ENCODE measurements around the gene OLA1. TPM values are rescaled to one million over a fixed set of nuclear protein-coding genes. Genes with fewer than 3 reads are reported as not detected.

Gene OLA1
- polyA plus RNA-seq, 3 donors, result 24.9 to 72.3 (median 71.9) TPM

DNA sequence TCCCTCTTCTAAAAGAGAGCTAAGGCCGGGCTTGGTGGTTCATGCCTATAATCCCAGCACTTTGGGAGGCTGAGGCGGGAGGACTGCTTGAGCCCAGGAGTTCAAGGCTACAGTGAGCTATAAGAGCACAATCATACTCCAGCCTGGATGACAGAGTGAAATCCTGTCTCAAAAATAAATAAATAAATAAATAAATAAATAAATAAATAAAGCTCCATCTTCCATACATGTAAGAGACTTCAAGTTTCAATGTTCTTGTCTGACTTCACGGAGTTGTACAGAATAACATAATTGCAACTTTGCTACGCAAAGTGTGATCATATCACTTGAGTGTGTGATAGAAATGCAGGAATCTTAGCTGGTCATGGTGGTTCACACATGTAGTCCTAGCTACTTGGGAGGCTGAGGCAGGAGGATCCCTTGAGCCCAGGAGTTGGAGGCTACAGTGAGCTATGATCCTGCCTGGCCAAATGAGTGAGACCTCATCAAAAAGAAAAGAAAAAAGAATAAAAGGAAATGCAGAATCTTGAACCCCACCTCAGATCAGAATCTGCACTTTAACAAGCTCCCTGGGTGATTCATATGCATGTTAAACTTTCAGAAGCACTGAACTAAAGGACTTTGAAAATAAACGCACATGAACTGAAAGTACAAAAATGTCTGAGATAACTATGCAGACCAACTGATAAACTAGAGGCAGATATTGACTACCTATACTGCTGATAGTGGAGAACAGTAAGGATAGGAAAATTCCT, 159.4 kb downstream of the OLA1 start:
- peaks cover 9% of the 10 kb centered on the region in 2 donors for H3K36me3 Mint-ChIP-seq
- H3K27me3 Mint-ChIP-seq (ENCODE audit: low read depth in 3 of 3), result peaks cover 0 to 3% (median 0%) of the 10 kb centered on the region in 3 donors
- no peak overlapping the region for H3K4me3 Mint-ChIP-seq
- Histone ChIP-seq H3K36me3 (replicated peaks in 1 of 2; ENCODE audit: control insufficient read depth in 1 of 2, insufficient read depth in 2 of 2, low read length in 2 of 2) (no peaks in the 10 kb centered on the region), H3K9ac (ENCODE audit: insufficient read depth, low read length, poor library complexity, severe bottlenecking) (no peak overlapping the region), H2AFZ (ENCODE audit: insufficient read depth, low read depth, low read length, poor library complexity, severe bottlenecking) (no peak overlapping the region), H3K27ac (ENCODE audit: low read depth in 1 of 2, low read length in 2 of 2) (no peak overlapping the region), H3K4me1 (ENCODE audit: control insufficient read depth in 1 of 2, insufficient read depth in 2 of 2, low read length in 2 of 2) (no peaks in the 10 kb centered on the region), H3K9me3 (replicated peaks in 1 of 2; ENCODE audit: control insufficient read depth in 1 of 2, insufficient read depth in 1 of 2, low read length in 2 of 2) (no peaks in the 10 kb centered on the region), H3K4me3 (replicated peaks in 1 of 3; ENCODE audit: low read depth in 2 of 3, low read length in 3 of 3) (no peak overlapping the region), H4K20me1 (ENCODE audit: insufficient read depth, low read length) (no peaks in the 10 kb centered on the region), H3K4me2 (replicated peaks; ENCODE audit: extremely low read depth, low read length, poor library complexity, severe bottlenecking) (no peak overlapping the region), H3K27me3 (ENCODE audit: control insufficient read depth in 2 of 2, insufficient read depth in 2 of 2, low read length in 2 of 2) (no peaks in the 10 kb centered on the region), H3K79me2 (ENCODE audit: insufficient read depth, low read length) (no peaks in the 10 kb centered on the region)
- peaks cover 0 to 1% (median 0%) of the 10 kb centered on the region in 7 donors for H3K9me3 Mint-ChIP-seq
- H3K4me1 Mint-ChIP-seq, result no peaks in the 10 kb centered on the region
- DNase-seq, result no peak
- intact Hi-C loops (cut with micrococcal nuclease), result no loop called here
- TF ChIP-seq CTCF (IDR thresholded peaks at IDR 0.05), result no peak
- no peak overlapping the region for H3K27ac Mint-ChIP-seq
- 100% methylated on average over 1 of the region's 5 CpGs for WGBS (ENCODE audit: insufficient coverage)

DNA sequence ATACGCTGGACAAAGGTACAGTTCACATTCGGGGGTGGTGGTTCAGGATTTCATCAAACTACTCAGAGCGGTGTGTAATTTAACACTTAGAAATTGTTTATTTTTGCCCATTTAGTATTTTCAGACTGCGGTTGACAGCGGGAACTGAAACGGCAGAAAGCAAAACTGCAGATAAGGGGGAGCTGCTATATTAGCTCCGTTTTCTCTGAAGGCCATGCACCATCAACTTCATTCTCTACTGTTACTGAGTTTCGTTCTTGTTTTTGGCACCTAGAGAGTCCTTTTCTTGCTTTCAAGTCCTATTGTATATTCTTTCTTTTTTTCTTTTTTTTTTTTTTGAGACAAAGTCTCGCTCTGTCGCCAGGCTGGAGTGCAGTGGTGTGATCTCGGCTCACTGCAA, 161.6 kb downstream of the OLA1 start:
- Mint-ChIP-seq H3K27me3 (ENCODE audit: low read depth in 3 of 3) (peaks cover 0 to 2% (median 0%) of the 10 kb centered on the region in 3 donors), H3K27ac (no peak overlapping the region), H3K4me3 (no peak overlapping the region), H3K4me1 (no peaks in the 10 kb centered on the region), H3K36me3 (peaks cover 5 to 10% of the 10 kb centered on the region in 2 donors), H3K9me3 (peaks cover 0 to 1% (median 0%) of the 10 kb centered on the region in 7 donors)
- no peak for TF ChIP-seq CTCF (IDR thresholded peaks at IDR 0.05)
- H3K4me2 ChIP-seq (replicated peaks; ENCODE audit: extremely low read depth, low read length, poor library complexity, severe bottlenecking), result no peak overlapping the region
- WGBS (ENCODE audit: insufficient coverage), result 100% methylated on average over 7 of the region's 11 CpGs
- no peak for DNase-seq
- no peaks in the 10 kb centered on the region for H3K4me1 ChIP-seq (ENCODE audit: control insufficient read depth in 1 of 2, insufficient read depth in 2 of 2, low read length in 2 of 2)
- no peak overlapping the region for H3K9ac ChIP-seq (ENCODE audit: insufficient read depth, low read length, poor library complexity, severe bottlenecking)
- no peaks in the 10 kb centered on the region for H3K27me3 ChIP-seq (ENCODE audit: control insufficient read depth in 2 of 2, insufficient read depth in 2 of 2, low read length in 2 of 2)
- no peaks in the 10 kb centered on the region for H3K36me3 ChIP-seq (replicated peaks in 1 of 2; ENCODE audit: control insufficient read depth in 1 of 2, insufficient read depth in 2 of 2, low read length in 2 of 2)
- H2AFZ ChIP-seq (ENCODE audit: insufficient read depth, low read depth, low read length, poor library complexity, severe bottlenecking), result no peak overlapping the region
- H3K9me3 ChIP-seq (replicated peaks in 1 of 2; ENCODE audit: control insufficient read depth in 1 of 2, insufficient read depth in 1 of 2, low read length in 2 of 2), result no peaks in the 10 kb centered on the region
- H4K20me1 ChIP-seq (ENCODE audit: insufficient read depth, low read length), result no peaks in the 10 kb centered on the region
- intact Hi-C loops (cut with micrococcal nuclease), result no loop called here
- H3K79me2 ChIP-seq (ENCODE audit: insufficient read depth, low read length), result no peaks in the 10 kb centered on the region
- no peak overlapping the region for H3K27ac ChIP-seq (ENCODE audit: low read depth in 1 of 2, low read length in 2 of 2)
- H3K4me3 ChIP-seq (replicated peaks in 1 of 3; ENCODE audit: low read depth in 2 of 3, low read length in 3 of 3), result no peak overlapping the region
